A549 (cell line): Measurements from ENCODE around the gene RUNX3. TPM values are rescaled to one million over a fixed set of nuclear protein-coding genes. Genes with fewer than 3 reads are reported as not detected.
A peak's percentile ranks its signal among the peaks of the same experiment; 100 is the strongest.

Source experiments
- ATAC-seq, 2 experiments: fragments of 200-7000 bp in 1 of 2; fragments of >200 bp in 1 of 2; cut with Nextera tagmentation in 1 of 2; cut with Tn5 transposase in 1 of 2; 3 replicates each; pipeline versions ENCODE4 v1.8.0 to v1.9.1; 2018 to 2020; ENCODE audit warnings: mild to moderate bottlenecking in 1 of 2, moderate library complexity in 1 of 2
- CTCF ChIA-PET: fragments of 300-600 bp; sonication (Branson Sonifier 250); formaldehyde crosslinking; extraction: SDS; loops from one replicate; lab custom pipeline; 2021; ENCODE audit warnings: antibody characterized with exemption, inconsistent platforms; lab: Yijun Ruan, JAX
- POLR2A ChIA-PET: fragments of 350-600 bp; formaldehyde crosslinking; extraction: SDS; loops from one replicate; lab custom pipeline; 2021; ENCODE audit warnings: antibody characterized with exemption, inconsistent platforms; lab: Yijun Ruan, JAX
- DNase-seq, 2 experiments: peaks; one replicate each; pipeline versions ENCODE4 v3.0.0 to v3.0.0-alpha.2; 2011 to 2016; ENCODE audit warnings: low read depth in 1 of 2, low spot score in 1 of 2
- FAIRE-seq: peaks from 2 replicates; lab custom pipeline; 2011; peaks lifted over from hg19 to GRCh38; lab: Jason Lieb, UNC
- H3K27ac ChIP-seq, 2 experiments: fragments of >200 bp; sonication (Bioruptor Twin); formaldehyde crosslinking; 3 replicates each; pipeline ENCODE4 v1.5.1; 2016 to 2017
- H3K4me1 ChIP-seq: fragments of >200 bp; sonication (Bioruptor Twin); formaldehyde crosslinking; 3 replicates; pipeline ENCODE4 v1.6.1; 2016
- H3K4me2 ChIP-seq: fragments of >200 bp; sonication (Bioruptor Twin); formaldehyde crosslinking; 3 replicates; pipeline ENCODE4 v1.6.1; 2016
- H3K4me3 ChIP-seq: fragments of >200 bp; sonication (Bioruptor Twin); formaldehyde crosslinking; 3 replicates; pipeline ENCODE4 v1.5.1; 2016
- H3K9me3 ChIP-seq: fragments of >200 bp; sonication (Bioruptor Twin); formaldehyde crosslinking; 3 replicates; pipeline ENCODE4 v1.6.1; 2016
- BHLHE40 ChIP-seq: IDR thresholded peaks from 2 replicates; pipeline ENCODE4 v1.6.1; 2012; ENCODE audit warnings: low read depth, low read length, inconsistent platforms
- CBX2 ChIP-seq: fragments of 200-600 bp; sonication (generic); IDR thresholded peaks from 2 replicates; pipeline ENCODE4 v1.6.1; 2016; ENCODE audit warnings: low read depth, mild to moderate bottlenecking, borderline replicate concordance
- CBX8 ChIP-seq: fragments of 200-600 bp; sonication (generic); IDR thresholded peaks from 2 replicates; pipeline ENCODE4 v1.6.1; 2016
- CEBPB ChIP-seq, 2 experiments: fragments of >200 bp in 1 of 2; sonication (Bioruptor Twin) in 1 of 2; formaldehyde crosslinking in 1 of 2; IDR thresholded peaks; 2 replicates each; pipeline ENCODE4 v1.6.1; 2012 to 2016
- CHD4 ChIP-seq: fragments of 200-600 bp; sonication (generic); IDR thresholded peaks from 2 replicates; pipeline ENCODE4 v1.6.1; 2016; ENCODE audit warnings: antibody characterized with exemption, mild to moderate bottlenecking, borderline replicate concordance
- E2F6 ChIP-seq: IDR thresholded peaks from 2 replicates; pipeline ENCODE4 v1.6.1; 2012; ENCODE audit warnings: low read depth, borderline replicate concordance
- EHF ChIP-seq: fragments of 250-450 bp; sonication (Bioruptor Pico); IDR thresholded peaks from 2 replicates; pipeline ENCODE4 v1.5.0; 2020; ENCODE audit warnings: mild to moderate bottlenecking
- HDAC2 ChIP-seq: fragments of 200-600 bp; sonication (generic); IDR thresholded peaks from 2 replicates; pipeline ENCODE4 v1.6.1; 2016
- HEYL ChIP-seq: fragments of 250-450 bp; sonication (Bioruptor Pico); IDR thresholded peaks from 2 replicates; pipeline ENCODE4 v1.8.0; 2021; ENCODE audit warnings: mild to moderate bottlenecking, moderate library complexity
- HMGXB4 ChIP-seq: fragments of 250-450 bp; sonication (Bioruptor Pico); IDR thresholded peaks from 2 replicates; pipeline ENCODE4 v1.5.0; 2021; ENCODE audit warnings: mild to moderate bottlenecking, moderate library complexity, borderline replicate concordance
- HOXB5 ChIP-seq: fragments of 250-450 bp; sonication (Bioruptor Pico); IDR thresholded peaks from 2 replicates; pipeline ENCODE4 v1.5.0; 2020; ENCODE audit warnings: mild to moderate bottlenecking, moderate library complexity
- JUN ChIP-seq, 2 experiments: fragments of >200 bp; sonication (Bioruptor Twin); formaldehyde crosslinking; IDR thresholded peaks; 2 replicates in 1 of 2; 3 replicates in 1 of 2; pipeline ENCODE4 v1.6.1; 2016 to 2017
- KDM1A ChIP-seq: fragments of 200-600 bp; sonication (generic); IDR thresholded peaks from 2 replicates; pipeline ENCODE4 v1.6.1; 2016; ENCODE audit warnings: low read depth, mild to moderate bottlenecking
- MAFK ChIP-seq: fragments of 450-650 bp; IDR thresholded peaks from 2 replicates; pipeline ENCODE4 v1.6.1; 2014; ENCODE audit not compliant: partially characterized antibody
- NPAS2 ChIP-seq: fragments of 250-450 bp; sonication (Bioruptor Pico); IDR thresholded peaks from 2 replicates; pipeline ENCODE4 v1.8.0; 2022; ENCODE audit warnings: mild to moderate bottlenecking, moderate library complexity, borderline replicate concordance
- NR3C1 ChIP-seq: fragments of >200 bp; sonication (Bioruptor Twin); formaldehyde crosslinking; IDR thresholded peaks from 3 replicates; pipeline ENCODE4 v1.6.1; 2017
- PHF8 ChIP-seq: fragments of 200-600 bp; sonication (generic); IDR thresholded peaks from 2 replicates; pipeline ENCODE4 v1.6.1; 2016; ENCODE audit warnings: low read depth, mild to moderate bottlenecking, antibody characterized with exemption, moderate library complexity, borderline replicate concordance
- POLR2A ChIP-seq: IDR thresholded peaks from 2 replicates; pipeline ENCODE4 v1.6.1; 2012; ENCODE audit warnings: mild to moderate bottlenecking, low read length
- RARB ChIP-seq: fragments of 250-450 bp; sonication (Bioruptor Pico); IDR thresholded peaks from 2 replicates; pipeline ENCODE4 v1.8.0; 2021; ENCODE audit warnings: mild to moderate bottlenecking, moderate library complexity
- RNF2 ChIP-seq: fragments of 200-600 bp; sonication (generic); IDR thresholded peaks from 2 replicates; pipeline ENCODE4 v1.6.1; 2016; ENCODE audit warnings: low read depth, mild to moderate bottlenecking, antibody characterized with exemption, moderate library complexity, borderline replicate concordance
- ZFP36 ChIP-seq: fragments of 450-650 bp; IDR thresholded peaks from 2 replicates; pipeline ENCODE4 v1.6.1; 2014; ENCODE audit warnings: borderline replicate concordance; ENCODE audit not compliant: partially characterized antibody
- ZNF302 ChIP-seq: fragments of 250-450 bp; sonication (Bioruptor Pico); IDR thresholded peaks from 2 replicates; pipeline ENCODE4 v1.9.0; 2021; ENCODE audit warnings: inconsistent platforms, mild to moderate bottlenecking, moderate library complexity
- WGBS: methylation state at CpG from one replicate; pipeline ENCODE4 v1.1.6; 2017; ENCODE audit errors: missing lambda C conversion rate; 5-methylcytosine and 5-hydroxymethylcytosine counted together
- polyA plus RNA-seq, 4 experiments: library from polyadenylated mRNA; depleted of rRNA in 3 of 4; stranded (reverse); fragments of >200 nt; fragmentation: RNase III in 1 of 4; extraction: RNeasy Plus Mini Kit Qiagen cat#74134 plus additional on column Dnase treatment in 1 of 4; gene quantifications; 2 replicates in 3 of 4; 3 replicates in 1 of 4; pipeline ENCODE4 v1.2.3, GENCODE V29; 2011 to 2017
- TF ChIP-seq, protein P1 (sequence below): fragments of >200 bp; sonication (Bioruptor Twin); formaldehyde crosslinking; IDR thresholded peaks from 3 replicates; pipeline ENCODE4 v1.5.1; 2016
- TF ChIP-seq, protein P2 (sequence below): IDR thresholded peaks from 2 replicates; pipeline ENCODE4 v1.6.1; 2012
- TF ChIP-seq, protein P3 (sequence below): fragments of 200-600 bp; sonication (generic); IDR thresholded peaks from 2 replicates; pipeline ENCODE4 v1.6.1; 2016; ENCODE audit warnings: antibody characterized with exemption, mild to moderate bottlenecking, moderate library complexity

The RUNX3 gene
- polyA plus RNA-seq, 2 of the 4 experiments (the other 2 are of a cell fraction) = 1.4 to 4.0 TPM

DNA sequence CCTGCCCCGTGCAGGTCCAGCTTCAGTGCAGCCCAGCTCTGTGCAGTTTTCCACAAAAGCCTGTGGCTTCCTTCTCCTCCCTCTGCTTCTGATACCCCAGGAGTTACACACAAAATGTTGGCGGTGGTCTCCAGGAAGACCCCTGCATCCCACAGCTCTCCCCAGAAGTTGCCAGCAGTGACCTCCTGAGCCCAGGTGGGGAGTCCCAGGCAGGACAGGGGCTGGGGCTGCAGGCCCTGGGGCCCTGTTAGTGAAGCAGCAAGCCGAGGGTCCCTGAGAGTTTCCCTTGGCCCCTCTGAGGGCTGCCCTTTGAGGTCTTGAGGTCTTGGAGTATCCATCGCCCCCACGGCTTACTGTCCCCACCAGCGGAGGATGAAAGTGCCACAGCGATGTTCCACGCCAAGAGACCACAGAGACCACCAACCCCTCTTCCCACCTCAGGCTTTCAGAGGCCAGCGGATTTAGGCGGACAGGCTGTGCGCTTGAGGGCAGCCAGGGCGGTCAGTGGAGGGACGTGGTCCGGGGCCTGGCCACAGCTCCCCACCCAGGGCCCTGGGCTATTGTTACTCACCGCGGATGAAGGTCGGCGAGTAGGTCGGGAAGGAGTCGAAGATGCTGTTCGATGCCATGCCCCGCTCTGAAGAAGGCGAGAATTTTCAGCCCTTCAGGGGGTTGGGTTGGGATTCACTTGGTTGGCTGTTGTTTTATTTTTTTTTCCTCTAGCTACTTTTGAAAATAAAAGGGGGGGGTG is 34.0 kb upstream of the RUNX3 start:
- POLR2A ChIA-PET = no interaction called here
- Histone ChIP-seq H3K27ac (no peak overlapping the region), H3K4me3 (no peak overlapping the region), H3K4me2 (no peak overlapping the region), H3K9me3 (no peaks in the 10 kb centered on the region), H3K4me1 (peaks cover 10% of the 10 kb centered on the region; the same call in 2 of the 3 replicates)
- WGBS = 83% methylated on average over 20 of the region's 23 CpGs
- DNase-seq (no peak), FAIRE-seq (no peak), ATAC-seq (no peak)
- CTCF ChIA-PET = interaction anchor here (1.3 kb wide), 1 partner anchor 73 kb away, joined by 3 read pairs; no protein-coding TSS in a partner anchor
- TF ChIP-seq HMGXB4 (CRISPR knock-in tag) = no peak
- TF ChIP-seq ZFP36 = no peak
- TF ChIP-seq HDAC2 = no peak
- TF ChIP-seq HEYL (CRISPR knock-in tag) = no peak
- no peak for TF ChIP-seq EHF
- no peak for TF ChIP-seq JUN (IDR thresholded peaks at IDR 0.05)
- TF ChIP-seq CBX2 = no peak
- TF ChIP-seq RNF2 = no peak
- no peak for TF ChIP-seq NPAS2
- TF ChIP-seq POLR2A = no peak
- TF ChIP-seq, protein P1, sequence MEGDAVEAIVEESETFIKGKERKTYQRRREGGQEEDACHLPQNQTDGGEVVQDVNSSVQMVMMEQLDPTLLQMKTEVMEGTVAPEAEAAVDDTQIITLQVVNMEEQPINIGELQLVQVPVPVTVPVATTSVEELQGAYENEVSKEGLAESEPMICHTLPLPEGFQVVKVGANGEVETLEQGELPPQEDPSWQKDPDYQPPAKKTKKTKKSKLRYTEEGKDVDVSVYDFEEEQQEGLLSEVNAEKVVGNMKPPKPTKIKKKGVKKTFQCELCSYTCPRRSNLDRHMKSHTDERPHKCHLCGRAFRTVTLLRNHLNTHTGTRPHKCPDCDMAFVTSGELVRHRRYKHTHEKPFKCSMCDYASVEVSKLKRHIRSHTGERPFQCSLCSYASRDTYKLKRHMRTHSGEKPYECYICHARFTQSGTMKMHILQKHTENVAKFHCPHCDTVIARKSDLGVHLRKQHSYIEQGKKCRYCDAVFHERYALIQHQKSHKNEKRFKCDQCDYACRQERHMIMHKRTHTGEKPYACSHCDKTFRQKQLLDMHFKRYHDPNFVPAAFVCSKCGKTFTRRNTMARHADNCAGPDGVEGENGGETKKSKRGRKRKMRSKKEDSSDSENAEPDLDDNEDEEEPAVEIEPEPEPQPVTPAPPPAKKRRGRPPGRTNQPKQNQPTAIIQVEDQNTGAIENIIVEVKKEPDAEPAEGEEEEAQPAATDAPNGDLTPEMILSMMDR = no peak
- no peak for TF ChIP-seq CEBPB (IDR thresholded peaks at IDR 0.05)
- no peak for TF ChIP-seq RARB (CRISPR knock-in tag)
- TF ChIP-seq, protein P2, sequence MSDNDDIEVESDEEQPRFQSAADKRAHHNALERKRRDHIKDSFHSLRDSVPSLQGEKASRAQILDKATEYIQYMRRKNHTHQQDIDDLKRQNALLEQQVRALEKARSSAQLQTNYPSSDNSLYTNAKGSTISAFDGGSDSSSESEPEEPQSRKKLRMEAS = no peak
- TF ChIP-seq NR3C1 = no peak
- TF ChIP-seq E2F6 = no peak
- no peak for TF ChIP-seq KDM1A
- no peak for TF ChIP-seq MAFK
- no peak for TF ChIP-seq ZNF302 (CRISPR knock-in tag)

DNA sequence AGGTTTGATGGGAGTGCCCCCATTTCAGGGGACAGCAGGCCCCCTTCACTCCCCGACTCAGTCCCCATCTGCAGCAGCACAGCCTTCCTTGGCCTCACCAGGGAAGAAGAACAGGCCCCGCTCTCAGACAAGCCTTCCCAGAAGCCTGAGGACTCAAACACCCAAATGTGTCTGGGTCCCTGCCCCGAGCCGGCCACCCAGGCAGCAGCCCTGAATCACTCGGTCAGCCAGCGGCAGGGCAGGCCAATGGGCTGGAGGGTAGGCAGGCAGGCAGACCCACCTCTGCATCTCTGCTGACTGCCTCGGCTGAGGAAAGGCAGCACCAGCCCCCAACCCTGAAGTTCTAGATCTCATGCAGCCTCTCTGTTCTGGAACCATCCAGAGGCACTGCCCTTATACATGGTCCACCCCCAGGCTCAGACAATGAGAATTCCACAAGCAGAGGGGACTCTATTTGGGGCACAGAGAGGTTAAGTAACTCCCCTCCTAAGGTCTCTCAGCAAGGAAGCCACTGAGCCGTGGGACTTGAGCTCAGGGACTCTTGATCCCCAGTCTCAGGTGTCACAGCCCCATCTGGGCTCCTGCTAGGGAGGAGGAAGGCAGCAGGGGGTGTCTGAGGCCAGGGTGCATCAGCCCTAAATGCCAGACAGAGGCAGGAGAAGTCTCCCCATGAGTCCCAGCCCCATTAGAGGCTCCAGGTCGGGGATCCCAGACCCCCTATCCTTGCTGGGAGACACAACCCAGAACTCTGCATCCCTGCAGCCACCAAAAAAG is 33.2 kb upstream of the RUNX3 start:
- Histone ChIP-seq H3K27ac (no peak overlapping the region), H3K4me3 (no peak overlapping the region), H3K4me2 (no peak overlapping the region), H3K4me1 (peaks cover 10% of the 10 kb centered on the region; the same call in 2 of the 3 replicates), H3K9me3 (no peaks in the 10 kb centered on the region)
- CTCF ChIA-PET = interaction anchor here (1.3 kb wide), 1 partner anchor 74 kb away, joined by 3 read pairs; no protein-coding TSS in a partner anchor
- no peak for FAIRE-seq
- peak in 1 of 2 experiments; percentile 26; a peak in 2 of 6 replicates for ATAC-seq
- no peak for DNase-seq
- TF ChIP-seq CHD4 (no peak), CBX8 (no peak), HDAC2 (no peak), JUN (IDR thresholded peaks at IDR 0.05) (no peak), BHLHE40 (no peak), MAFK (no peak), RNF2 (no peak), PHF8 (no peak), HOXB5 (CRISPR knock-in tag) (no peak)
- TF ChIP-seq, protein P2 = no peak
- TF ChIP-seq, protein P3, sequence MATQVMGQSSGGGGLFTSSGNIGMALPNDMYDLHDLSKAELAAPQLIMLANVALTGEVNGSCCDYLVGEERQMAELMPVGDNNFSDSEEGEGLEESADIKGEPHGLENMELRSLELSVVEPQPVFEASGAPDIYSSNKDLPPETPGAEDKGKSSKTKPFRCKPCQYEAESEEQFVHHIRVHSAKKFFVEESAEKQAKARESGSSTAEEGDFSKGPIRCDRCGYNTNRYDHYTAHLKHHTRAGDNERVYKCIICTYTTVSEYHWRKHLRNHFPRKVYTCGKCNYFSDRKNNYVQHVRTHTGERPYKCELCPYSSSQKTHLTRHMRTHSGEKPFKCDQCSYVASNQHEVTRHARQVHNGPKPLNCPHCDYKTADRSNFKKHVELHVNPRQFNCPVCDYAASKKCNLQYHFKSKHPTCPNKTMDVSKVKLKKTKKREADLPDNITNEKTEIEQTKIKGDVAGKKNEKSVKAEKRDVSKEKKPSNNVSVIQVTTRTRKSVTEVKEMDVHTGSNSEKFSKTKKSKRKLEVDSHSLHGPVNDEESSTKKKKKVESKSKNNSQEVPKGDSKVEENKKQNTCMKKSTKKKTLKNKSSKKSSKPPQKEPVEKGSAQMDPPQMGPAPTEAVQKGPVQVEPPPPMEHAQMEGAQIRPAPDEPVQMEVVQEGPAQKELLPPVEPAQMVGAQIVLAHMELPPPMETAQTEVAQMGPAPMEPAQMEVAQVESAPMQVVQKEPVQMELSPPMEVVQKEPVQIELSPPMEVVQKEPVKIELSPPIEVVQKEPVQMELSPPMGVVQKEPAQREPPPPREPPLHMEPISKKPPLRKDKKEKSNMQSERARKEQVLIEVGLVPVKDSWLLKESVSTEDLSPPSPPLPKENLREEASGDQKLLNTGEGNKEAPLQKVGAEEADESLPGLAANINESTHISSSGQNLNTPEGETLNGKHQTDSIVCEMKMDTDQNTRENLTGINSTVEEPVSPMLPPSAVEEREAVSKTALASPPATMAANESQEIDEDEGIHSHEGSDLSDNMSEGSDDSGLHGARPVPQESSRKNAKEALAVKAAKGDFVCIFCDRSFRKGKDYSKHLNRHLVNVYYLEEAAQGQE = no peak
- POLR2A ChIA-PET = no interaction called here
- 67% methylated on average over 4 of the region's 9 CpGs for WGBS
